Thyroid gland (tissue), 4 donors: ENCODE measurements around the gene GSTA3.

Experiments
- CTCF ChIP-seq, 6 experiments: fragments of 200-600 bp in 3 of 6; fragments of 450-650 bp in 3 of 6; sonication (generic) in 3 of 6; IDR thresholded peaks; one replicate each; pipeline ENCODE4 v1.5.1; 2016 to 2019; ENCODE audit warnings: antibody characterized with exemption in 6 of 6, mild to moderate bottlenecking in 2 of 6, inconsistent platforms in 1 of 6, moderate library complexity in 1 of 6
- POLR2A ChIP-seq, 2 donors: fragments of 450-650 bp; IDR thresholded peaks; one replicate each; pipeline ENCODE4 v1.6.1; 2017; ENCODE audit warnings: antibody characterized with exemption in 2 of 2, mild to moderate bottlenecking in 2 of 2, moderate library complexity in 1 of 2

- TF ChIP-seq CTCF (IDR thresholded peaks at IDR 0.05) (no peak), POLR2A (IDR thresholded peaks at IDR 0.05) (no peak)
These were observed 12.7 kb upstream of the GSTA3 start for GRCh38 chr6:52922161-52922560.
